ENCODE results near the gene ARID3A.
"Not testable (repeated sequence)": the region's sequence is repeated elsewhere in the genome, so short reads cannot be mapped to it uniquely, and the experiment has no call there.

Gene ARID3A

DNA sequence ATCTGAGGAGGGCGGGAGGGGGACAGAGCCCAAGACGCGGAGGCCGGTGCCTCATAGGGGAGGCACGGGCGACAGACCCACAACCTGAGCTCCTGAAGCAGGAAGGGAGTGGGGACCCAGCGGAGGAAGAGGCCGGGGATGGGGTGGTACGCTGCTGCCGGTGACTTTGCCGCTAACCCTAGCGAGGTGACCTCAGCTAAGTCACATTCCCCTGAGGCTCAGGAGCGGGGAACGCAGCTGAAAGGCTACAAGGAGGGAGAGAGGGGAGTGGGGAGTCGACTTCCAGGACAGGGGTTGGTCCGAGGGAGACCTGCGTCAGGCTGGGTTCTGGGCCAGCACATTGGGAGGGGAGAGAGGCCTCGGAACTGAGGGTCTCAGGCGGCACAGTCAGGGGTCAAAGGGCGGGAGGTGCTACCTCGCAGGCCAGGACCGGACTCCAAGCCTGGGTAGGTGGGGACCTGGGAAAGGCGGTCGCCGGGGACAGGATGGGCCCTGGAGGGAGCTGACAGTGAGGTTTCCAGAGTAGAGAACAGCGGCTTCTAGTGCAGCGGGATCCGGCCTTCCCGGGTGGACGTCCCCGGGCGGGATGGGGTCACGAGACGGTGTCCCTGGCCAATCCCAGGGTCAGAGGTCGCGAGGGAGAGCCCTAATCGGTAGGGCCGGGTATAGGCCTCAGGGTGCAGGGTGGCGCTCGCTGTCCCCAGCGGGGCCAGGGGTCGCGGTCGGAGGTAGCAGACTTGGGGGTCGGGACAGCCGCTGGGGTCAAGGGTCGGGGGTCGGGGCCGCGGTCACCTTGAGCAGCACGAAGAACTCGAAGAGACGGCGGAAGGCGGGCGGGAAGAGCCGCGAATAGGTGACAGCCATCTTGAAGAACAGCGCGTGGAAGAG lies 94.4 kb downstream of the ARID3A start:
- DNase-seq = peak; percentile 24

DNA sequence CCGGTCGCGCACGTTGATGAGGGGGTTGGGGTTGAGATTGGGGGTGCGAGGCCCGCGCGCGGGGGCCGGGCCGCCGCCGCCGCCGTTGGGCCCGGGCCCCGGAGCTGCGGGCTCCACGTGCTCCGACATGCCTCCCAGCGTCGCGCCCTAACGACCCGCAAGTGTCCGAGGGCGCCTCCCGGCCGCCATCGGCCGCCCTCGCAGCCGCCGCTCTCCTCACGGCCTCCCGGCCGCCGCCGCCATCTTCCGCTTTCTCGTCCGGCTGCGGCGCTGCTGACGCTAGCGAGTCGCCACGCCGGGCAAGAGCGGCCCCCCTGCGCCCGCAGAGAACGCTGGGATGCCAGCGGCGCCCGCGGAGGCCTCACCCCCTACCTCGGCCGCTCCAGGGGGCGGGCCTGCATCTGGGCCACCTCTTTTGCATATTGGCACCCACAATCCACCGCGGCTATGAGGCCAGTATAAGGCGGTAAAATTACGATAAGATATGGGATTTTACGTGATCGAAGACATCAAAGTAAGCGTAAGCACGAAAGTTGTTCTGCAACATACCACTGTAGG lies 95.1 kb downstream of the ARID3A start, which contains the start of gene TMEM259:
Gene TMEM259 (minus strand): TSS at position 256 of the 558 bp plus-strand sequence. CDS start 127 bp downstream, at position 129.
- DNase-seq = peak; percentile 96

- not testable (repeated sequence) for DNase-seq
Measured at GRCh38 chr19:1023883-1024188, 98.0 kb downstream of the ARID3A start.

GRCh38 chr19:1025080-1025479 lies 99.2 kb downstream of the ARID3A start:
- DNase-seq = not testable (repeated sequence)

All from activated CD4-positive, alpha-beta T cell treated with anti-CD3 and anti-CD28 coated beads for 1 hour (primary cell).